T47D (cell line): ENCODE results near the gene ATP10A.

ENCODE experiments used
- DNase-seq, 2 experiments: peaks; one replicate each; pipeline versions ENCODE4 v3.0.0 to v3.0.0-alpha.2; 2011 to 2012; ENCODE audit warnings: low read depth in 1 of 2, low spot score in 1 of 2
- JUND ChIP-seq: IDR thresholded peaks from 2 replicates; pipeline ENCODE4 v1.6.1; 2012; ENCODE audit warnings: low read depth
- in situ Hi-C: cut with HindIII; loops from 2 replicates; pipeline ENCODE4 v1.10.0; 2016; ENCODE audit warnings: low sequenced_read_pairs, low pct_unique_long_range_greater_than_20kb

The ATP10A gene, protein sequence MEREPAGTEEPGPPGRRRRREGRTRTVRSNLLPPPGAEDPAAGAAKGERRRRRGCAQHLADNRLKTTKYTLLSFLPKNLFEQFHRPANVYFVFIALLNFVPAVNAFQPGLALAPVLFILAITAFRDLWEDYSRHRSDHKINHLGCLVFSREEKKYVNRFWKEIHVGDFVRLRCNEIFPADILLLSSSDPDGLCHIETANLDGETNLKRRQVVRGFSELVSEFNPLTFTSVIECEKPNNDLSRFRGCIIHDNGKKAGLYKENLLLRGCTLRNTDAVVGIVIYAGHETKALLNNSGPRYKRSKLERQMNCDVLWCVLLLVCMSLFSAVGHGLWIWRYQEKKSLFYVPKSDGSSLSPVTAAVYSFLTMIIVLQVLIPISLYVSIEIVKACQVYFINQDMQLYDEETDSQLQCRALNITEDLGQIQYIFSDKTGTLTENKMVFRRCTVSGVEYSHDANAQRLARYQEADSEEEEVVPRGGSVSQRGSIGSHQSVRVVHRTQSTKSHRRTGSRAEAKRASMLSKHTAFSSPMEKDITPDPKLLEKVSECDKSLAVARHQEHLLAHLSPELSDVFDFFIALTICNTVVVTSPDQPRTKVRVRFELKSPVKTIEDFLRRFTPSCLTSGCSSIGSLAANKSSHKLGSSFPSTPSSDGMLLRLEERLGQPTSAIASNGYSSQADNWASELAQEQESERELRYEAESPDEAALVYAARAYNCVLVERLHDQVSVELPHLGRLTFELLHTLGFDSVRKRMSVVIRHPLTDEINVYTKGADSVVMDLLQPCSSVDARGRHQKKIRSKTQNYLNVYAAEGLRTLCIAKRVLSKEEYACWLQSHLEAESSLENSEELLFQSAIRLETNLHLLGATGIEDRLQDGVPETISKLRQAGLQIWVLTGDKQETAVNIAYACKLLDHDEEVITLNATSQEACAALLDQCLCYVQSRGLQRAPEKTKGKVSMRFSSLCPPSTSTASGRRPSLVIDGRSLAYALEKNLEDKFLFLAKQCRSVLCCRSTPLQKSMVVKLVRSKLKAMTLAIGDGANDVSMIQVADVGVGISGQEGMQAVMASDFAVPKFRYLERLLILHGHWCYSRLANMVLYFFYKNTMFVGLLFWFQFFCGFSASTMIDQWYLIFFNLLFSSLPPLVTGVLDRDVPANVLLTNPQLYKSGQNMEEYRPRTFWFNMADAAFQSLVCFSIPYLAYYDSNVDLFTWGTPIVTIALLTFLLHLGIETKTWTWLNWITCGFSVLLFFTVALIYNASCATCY (N-terminal part only)

GRCh38 chr15:25863111-25863967 is at the start of gene ATP10A:
ATP10A (minus strand) TSS chr15:25863327; CDS start chr15:25863096, 231 bp downstream.
- no peak for TF ChIP-seq JUND
- in situ Hi-C loops, result no loop called here
- DNase-seq, result peak; percentile 55 to 59

GRCh38 chr15:25912035-25912434 is 48.9 kb upstream of the ATP10A start:
- in situ Hi-C loops, result no loop called here
- no peak for DNase-seq
- TF ChIP-seq JUND, result no peak

DNA sequence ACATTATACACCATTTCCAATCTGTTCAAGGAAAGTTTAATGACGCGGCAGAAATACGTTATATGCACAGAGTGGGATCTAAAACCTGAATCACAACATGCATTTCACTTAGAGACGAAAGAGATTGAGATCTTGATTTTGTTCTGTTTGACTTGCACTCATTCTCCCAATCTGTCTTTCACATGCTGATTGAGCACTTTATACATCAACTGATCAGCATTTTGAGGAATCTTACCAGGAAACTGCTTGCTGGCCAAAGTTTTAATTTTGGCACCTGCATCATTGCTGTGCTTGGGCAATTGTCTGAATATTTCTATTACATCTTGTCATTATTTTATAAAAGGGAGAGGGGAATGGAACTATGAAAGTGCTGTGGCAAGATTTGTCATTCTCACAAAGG is 47.7 kb upstream of the ATP10A start:
- no peak for DNase-seq
- in situ Hi-C loops, result no loop called here
- no peak for TF ChIP-seq JUND

GRCh38 chr15:25909806-25910205 is 46.7 kb upstream of the ATP10A start:
- no peak for DNase-seq
- no peak for TF ChIP-seq JUND
- in situ Hi-C loops, result no loop called here

DNA sequence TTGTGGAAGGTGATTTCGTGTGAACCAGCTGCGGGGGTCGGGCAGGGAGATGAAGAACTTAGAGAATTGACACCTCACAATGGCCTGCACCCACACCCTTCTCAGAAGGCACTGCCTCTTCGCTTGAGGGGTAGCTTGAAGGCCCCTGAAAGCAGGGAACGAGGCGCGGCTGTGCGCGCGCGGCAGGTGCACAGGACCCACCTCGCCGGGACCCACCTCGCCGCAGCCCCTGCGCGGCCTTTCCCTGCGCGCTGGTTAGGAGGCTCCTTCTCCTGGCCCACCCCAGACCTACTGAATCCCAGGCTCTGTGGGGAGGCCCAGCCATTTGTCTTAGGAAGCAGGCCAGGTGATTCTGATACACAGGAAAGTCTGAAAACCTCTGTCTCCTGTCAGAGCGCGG is 46.2 kb upstream of the ATP10A start:
- TF ChIP-seq JUND, result no peak
- in situ Hi-C loops, result no loop called here
- DNase-seq, result no peak

- TF ChIP-seq JUND, result no peak
- in situ Hi-C loops, result no loop called here
- DNase-seq, result no peak
Measured at GRCh38 chr15:25905140-25905539, 42.0 kb upstream of the ATP10A start.

DNA sequence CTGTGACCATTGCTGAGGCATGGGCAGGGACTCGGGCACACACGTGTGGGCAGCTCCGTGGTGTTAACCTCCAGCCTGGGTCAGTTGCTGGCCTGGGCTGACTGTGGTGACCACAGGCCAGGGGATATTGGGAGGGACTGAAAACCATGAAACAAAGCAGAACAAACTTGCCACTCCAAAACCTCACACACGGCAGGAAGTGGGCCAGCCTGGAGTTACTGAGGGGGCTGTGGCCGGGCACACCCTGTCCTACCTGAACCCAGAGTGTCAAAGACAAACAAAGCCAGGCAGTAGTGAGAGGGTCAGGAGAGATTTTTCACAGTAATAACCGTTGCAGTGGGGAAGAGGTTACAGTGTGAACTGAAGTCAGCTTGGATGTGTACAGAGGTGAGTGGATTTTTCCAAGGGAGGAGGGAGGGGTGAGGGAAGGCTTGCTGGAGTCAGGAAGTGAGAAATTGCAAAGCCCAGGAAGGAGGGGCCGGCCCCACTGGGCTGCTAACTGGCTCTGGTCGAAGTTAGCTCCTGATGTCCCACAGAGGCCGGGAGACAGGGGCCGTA is 40.0 kb upstream of the ATP10A start:
- no peak for TF ChIP-seq JUND
- no peak for DNase-seq
- in situ Hi-C loops, result no loop called here

DNA sequence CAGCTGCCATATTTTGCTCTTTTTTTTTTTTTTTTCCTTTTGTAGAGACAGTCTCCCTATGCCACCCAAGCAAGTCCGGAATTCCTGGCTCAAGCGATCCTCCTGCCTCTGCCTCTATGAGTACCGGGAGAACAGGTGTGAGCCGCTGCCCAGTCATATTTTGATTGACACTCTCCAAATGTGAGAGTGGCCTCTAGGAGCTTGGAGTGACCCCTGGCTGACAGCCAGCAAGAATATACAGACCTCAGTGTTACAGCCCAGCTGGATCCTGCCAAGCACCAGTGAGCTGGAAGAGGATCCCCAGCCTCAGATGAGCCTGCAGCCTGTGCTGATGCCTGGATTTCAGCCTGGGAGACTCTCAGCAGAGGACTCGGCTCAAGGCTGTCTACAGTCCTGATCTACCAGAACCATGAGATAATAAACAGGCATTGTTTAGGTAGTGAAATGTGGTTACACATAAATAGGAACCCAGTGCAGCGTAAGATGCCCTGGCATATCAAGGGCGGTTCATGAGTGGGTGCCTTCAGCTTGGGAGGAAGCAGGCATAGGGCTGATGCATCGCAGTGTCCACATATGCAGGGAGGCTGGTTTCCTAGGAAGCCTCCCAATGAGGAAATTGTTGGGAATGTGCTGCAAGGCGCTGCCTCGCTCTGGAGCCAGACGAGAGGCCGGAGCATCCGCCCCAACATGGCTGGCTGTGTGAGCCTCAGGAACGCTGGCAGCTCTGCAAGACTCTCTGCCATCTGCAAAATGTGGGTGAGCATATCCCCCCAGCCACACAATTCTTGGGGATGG is 38.9 kb upstream of the ATP10A start:
- DNase-seq, result no peak
- no peak for TF ChIP-seq JUND
- in situ Hi-C loops, result no loop called here

GRCh38 chr15:25900901-25901300 is 37.8 kb upstream of the ATP10A start:
- TF ChIP-seq JUND, result no peak
- in situ Hi-C loops, result no loop called here
- peak in 1 of 2 experiments; percentile 22 for DNase-seq

GRCh38 chr15:25900431-25900830 is 37.3 kb upstream of the ATP10A start:
- no peak for DNase-seq

DNA sequence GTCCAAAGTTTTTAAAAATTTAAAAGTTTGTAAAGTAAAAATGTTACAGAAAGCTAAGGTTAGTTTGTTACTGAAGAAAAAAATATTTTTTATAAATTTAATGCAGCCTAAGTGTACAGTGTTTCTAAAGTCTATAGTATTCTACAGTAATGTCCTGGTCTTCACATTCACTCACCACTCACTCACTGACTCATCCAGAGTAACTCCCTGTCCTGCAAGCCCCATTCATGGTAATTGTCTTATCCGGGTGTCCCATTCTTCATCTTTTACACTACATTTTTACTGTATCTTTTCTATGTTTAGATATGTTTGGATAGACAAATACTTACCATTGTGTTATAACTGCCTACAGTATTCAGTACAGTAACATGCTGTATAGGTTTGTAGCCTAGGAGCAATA is 36.7 kb upstream of the ATP10A start:
- DNase-seq, result no peak
- no peak for TF ChIP-seq JUND
- in situ Hi-C loops, result no loop called here

More at GRCh38 chr15:25900431-25900830, 37.3 kb upstream of the ATP10A start:
- no peak for TF ChIP-seq JUND
- in situ Hi-C loops, result no loop called here
